Fibroblast of mammary gland (primary cell): ENCODE measurements around the gene CD3D.

Source experiments
- DNase-seq: peaks from one replicate; pipeline ENCODE4 v3.0.0-alpha.2; 2010; ENCODE audit warnings: low read depth
- H3K4me3 ChIP-seq: 2 replicates; pipeline ENCODE4 v1.5.1; 2011; ENCODE audit warnings: low read depth, mild to moderate bottlenecking, low read length, moderate library complexity; ENCODE audit not compliant: control insufficient read depth
- TF ChIP-seq, protein P1 (sequence below): conservative IDR thresholded peaks from 2 replicates; pipeline ENCODE4 v1.5.1; 2011; ENCODE audit warnings: low read depth, low read length, inconsistent platforms; ENCODE audit not compliant: control insufficient read depth, insufficient read depth

Gene CD3D

DNA sequence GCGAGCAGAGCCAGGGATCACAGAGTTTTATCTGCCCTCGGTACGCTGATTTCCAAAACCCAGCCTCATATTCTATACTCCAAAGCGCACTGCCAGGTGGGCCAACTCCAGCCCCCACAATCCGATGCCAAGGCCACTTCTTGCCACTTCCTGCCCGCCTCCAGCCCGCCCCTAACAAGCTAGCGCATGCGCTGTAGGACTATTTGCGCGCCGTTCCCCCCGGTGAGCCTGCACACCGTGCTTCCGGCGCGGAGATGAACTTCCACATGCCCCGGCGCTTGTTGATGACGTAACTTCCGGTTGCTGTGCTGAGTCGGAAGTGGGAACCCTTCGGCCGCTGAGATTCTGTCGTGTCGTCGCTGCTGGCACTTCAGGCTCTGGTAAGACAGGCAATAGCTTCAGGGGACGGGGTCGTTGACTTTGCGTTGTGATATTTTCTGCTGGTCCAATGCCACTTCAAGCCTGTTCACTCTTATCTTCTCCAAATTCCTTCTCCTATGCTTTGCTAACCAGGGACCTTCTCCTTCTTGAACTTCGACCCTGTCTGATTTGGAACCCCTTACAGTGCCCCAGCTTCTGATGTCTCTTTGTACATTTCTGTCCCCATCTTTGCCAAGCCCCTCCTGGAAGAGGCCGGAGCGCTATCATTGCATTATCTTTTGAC, 16.9 kb upstream of the CD3D start, which contains the start of gene UBE4A:
TSS of gene UBE4A (plus strand) at position 306 of the 664 bp plus-strand sequence. CDS start 5,481 bp downstream, outside the sequence.
- TF ChIP-seq, protein P1, sequence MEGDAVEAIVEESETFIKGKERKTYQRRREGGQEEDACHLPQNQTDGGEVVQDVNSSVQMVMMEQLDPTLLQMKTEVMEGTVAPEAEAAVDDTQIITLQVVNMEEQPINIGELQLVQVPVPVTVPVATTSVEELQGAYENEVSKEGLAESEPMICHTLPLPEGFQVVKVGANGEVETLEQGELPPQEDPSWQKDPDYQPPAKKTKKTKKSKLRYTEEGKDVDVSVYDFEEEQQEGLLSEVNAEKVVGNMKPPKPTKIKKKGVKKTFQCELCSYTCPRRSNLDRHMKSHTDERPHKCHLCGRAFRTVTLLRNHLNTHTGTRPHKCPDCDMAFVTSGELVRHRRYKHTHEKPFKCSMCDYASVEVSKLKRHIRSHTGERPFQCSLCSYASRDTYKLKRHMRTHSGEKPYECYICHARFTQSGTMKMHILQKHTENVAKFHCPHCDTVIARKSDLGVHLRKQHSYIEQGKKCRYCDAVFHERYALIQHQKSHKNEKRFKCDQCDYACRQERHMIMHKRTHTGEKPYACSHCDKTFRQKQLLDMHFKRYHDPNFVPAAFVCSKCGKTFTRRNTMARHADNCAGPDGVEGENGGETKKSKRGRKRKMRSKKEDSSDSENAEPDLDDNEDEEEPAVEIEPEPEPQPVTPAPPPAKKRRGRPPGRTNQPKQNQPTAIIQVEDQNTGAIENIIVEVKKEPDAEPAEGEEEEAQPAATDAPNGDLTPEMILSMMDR = no peak
- peak; percentile 93 for DNase-seq
- H3K4me3 ChIP-seq = peak within 1 kb of the TSS; percentile 97

DNA sequence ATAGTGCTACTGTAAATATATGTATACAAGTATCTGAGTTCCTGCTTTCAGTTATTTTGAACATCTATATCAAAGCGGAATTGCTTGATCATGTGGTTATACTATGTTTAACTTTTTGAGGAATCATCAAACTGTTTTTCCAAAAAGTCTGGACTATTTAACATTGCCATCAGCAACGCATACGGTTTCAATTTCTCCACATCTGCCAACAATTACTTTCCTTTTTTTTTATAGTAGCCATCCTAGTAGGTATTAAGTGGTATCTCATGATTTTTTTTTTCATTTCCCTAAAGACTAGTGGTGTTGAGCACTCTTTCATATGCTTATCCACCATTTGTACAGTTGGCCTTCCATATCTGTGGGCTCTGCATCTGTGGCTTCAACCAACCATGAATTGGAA, 15.6 kb upstream of the CD3D start:
- TF ChIP-seq, protein P1 = no peak
- no peak for DNase-seq
- H3K4me3 ChIP-seq = no peak overlapping the region

DNA sequence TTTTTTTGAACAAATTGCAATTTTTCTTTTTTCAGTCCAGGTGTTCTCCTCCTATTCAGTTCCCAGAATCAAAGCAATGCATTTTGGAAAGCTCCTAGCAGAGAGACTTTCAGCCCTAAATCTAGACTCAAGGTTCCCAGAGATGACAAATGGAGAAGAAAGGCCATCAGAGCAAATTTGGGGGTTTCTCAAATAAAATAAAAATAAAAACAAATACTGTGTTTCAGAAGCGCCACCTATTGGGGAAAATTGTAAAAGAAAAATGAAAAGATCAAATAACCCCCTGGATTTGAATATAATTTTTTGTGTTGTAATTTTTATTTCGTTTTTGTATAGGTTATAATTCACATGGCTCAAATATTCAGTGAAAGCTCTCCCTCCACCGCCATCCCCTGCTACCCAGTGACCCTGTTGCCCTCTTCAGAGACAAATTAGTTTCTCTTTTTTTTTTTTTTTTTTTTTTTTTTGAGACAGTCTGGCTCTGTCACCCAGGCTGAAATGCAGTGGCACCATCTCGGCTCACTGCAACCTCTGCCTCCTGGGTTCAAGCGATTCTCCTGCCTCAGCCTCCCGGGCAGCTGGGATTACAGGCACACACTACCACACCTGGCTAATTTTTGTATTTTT, 10.7 kb upstream of the CD3D start:
- no peak overlapping the region for H3K4me3 ChIP-seq
- DNase-seq = peak; percentile 35
- TF ChIP-seq, protein P1 = peak; percentile 46

DNA sequence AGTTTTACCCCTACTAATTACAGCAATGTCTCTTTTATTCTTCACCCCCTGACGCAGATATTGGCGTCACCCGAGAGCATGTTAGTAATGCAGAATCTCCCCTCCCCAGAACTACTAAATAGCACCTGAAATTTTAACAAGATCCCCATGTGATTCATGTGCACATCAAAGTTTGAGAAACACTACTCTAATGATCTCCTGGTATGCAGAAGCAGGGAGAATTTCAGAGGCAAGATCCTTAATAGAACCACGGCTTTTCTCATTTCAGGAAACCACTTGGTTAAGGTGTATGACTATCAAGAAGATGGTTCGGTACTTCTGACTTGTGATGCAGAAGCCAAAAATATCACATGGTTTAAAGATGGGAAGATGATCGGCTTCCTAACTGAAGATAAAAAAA, 7.0 kb upstream of the CD3D start:
- no peak for DNase-seq
- no peak overlapping the region for H3K4me3 ChIP-seq
- TF ChIP-seq, protein P1 = no peak

DNA sequence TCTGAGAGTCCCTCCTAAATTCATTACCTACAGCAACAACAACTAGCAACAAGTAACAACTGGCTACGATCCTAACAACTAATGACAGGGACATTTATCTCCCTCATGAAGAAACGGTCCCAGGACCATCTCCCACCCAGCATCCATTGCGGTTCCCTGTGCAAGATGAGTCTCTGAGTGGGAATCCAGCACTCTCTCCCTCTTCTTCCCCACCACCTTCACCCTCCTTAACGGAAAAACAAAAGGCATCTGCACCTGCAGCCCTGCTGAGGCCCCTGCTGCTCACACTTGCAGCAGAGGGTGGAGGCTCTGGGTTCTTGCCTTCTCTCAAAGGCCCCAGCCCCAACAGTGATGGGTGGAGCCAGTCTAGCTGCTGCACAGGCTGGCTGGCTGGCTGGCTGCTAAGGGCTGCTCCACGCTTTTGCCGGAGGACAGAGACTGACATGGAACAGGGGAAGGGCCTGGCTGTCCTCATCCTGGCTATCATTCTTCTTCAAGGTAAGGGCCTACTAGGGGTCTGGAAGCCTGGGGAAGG, 1.5 kb upstream of the CD3D start, which contains the start of gene CD3G:
TSS of gene CD3G (plus strand) at position 364 of the 535 bp plus-strand sequence. CDS start at position 444, 80 bp downstream.
- H3K4me3 ChIP-seq = no peak within 1 kb of the TSS
- no peak for DNase-seq
- TF ChIP-seq, protein P1 = no peak

DNA sequence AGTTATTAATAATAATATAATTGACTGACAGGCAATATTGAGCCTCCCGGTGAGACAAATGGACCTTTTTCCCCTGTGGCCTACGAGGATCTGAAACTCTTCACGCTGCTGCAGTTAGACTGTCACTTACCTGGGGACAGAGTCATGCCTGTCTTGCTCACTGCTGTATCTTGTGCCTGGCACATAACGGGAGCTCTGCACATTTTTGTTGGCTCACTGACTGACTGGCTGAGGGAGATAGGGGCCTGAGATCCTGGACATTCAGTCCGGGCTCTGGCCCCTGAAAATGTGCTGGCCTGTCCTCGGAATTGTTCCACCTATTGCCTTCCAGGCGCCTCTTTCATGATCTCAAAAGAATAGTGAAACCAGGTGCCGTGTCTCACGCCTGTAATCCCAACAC, 743 bp upstream of the CD3D start:
- TF ChIP-seq, protein P1 = no peak
- DNase-seq = no peak
- no peak overlapping the region for H3K4me3 ChIP-seq
